ENCODE results near the gene PXDC1. TPM values are rescaled to one million over a fixed set of nuclear protein-coding genes. Genes with fewer than 3 reads are reported as not detected.
A peak's percentile ranks its signal among the peaks of the same experiment; 100 is the strongest.
"Not testable (repeated sequence)": the region's sequence is repeated elsewhere in the genome, so short reads cannot be mapped to it uniquely, and the experiment has no call there.

Gene PXDC1
- total RNA-seq, 2 experiments from 2014 or later = 3.9 to 4.8 TPM

DNA sequence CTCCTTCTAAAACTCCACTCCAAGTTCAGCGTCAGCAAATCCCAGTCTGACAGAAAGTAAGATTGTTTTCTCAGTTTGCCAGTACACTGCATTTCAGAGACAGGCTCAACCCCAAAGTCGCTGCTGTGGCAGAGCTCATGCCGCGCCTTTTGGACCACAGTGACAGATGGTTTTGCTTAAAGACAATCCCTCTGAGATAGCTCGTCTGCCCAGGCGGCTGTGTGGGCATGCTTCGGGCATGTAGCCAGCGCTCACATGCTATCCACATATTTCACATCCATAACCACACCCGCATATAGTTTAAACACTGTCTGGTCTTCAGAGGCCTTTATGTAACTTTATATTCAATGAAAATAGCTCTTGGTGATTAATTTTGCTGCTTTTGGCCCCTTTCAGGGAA, 14.7 kb upstream of the PXDC1 start:
- no peak overlapping the region for H3K4me3 Mint-ChIP-seq
- peaks cover 21% of the 10 kb centered on the region for H3K27me3 Mint-ChIP-seq
- peaks cover 8% of the 10 kb centered on the region for H3K4me1 Mint-ChIP-seq (ENCODE audit: low read depth)
- no peak overlapping the region for H3K27ac Mint-ChIP-seq
- CTCF ChIA-PET = interaction anchor here (1.1 kb wide), 2 partner anchors 31 to 34 kb away, joined by 3 read pairs; no protein-coding TSS in a partner anchor
- H3K9me3 Mint-ChIP-seq = no peaks in the 10 kb centered on the region
- intact Hi-C loops (cut with micrococcal nuclease) = no loop called here
- no peaks in the 10 kb centered on the region for H3K36me3 Mint-ChIP-seq
- POLR2A ChIA-PET = no interaction called here
- no peak for DNase-seq

DNA sequence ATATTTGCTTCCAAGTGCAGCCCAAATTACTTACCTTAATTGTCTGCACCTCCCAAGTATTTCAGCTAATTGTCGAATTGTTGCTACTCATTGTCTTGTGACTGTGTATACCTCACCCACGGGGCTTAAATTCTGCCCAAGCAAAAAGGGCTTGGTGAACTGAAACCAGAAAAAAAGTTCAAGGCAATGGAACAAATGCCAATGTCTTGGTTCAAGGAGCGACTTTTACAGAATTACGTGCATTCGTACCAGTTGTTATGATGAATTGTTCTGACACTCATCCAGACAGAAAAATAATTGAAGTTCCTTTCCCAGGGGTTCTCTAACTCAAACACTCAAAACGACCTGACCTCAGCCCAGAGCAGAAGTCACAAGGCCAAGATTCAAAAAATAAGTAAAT, 13.9 kb upstream of the PXDC1 start:
- Mint-ChIP-seq H3K36me3 (no peaks in the 10 kb centered on the region), H3K27me3 (peaks cover 13% of the 10 kb centered on the region), H3K4me1 (ENCODE audit: low read depth) (peaks cover 8% of the 10 kb centered on the region), H3K27ac (no peak overlapping the region), H3K9me3 (no peaks in the 10 kb centered on the region), H3K4me3 (no peak overlapping the region)
- no peak for DNase-seq
- POLR2A ChIA-PET = no interaction called here
- CTCF ChIA-PET = interaction anchor here (1.1 kb wide), 1 partner anchor 33 kb away, joined by 3 read pairs; no protein-coding TSS in a partner anchor
- intact Hi-C loops (cut with micrococcal nuclease) = no loop called here

DNA sequence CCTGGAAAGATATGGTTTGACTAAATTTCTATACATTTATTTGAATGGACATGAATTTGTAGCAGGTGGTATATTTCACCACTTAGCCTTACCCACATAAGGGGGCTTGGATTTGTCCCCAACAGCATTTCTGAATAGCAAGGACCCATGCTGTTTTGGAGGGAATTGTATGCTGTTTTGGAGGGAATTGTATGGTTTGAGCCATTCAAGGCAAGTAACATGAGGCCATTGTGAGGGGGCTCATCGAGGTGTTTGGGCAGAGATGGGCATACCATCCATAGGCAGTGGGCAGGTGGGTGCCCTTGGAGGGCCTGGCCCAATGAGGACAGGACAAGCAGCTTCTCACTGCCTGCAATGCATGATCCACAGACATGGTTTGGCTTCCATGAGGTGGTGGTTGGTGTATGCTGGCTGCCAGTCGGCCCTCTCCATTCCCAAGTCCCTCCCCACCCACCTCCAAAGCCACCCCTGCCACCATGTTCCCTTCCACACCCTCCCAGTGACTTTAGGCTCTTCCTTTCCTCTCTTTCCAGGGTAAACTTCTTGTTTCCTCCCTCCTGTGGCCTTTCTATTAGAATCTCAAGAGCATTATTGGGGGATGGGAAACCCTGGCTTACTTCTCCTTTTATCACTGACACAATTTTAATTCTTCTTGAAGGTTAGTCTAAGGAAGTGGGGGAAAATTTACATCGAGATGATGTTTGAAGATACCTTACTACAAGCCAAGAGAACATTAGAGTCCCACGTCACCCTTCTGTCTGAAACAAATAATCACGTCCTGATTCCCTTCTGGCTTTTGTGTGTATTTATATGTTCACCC, 13.2 kb upstream of the PXDC1 start:
- intact Hi-C loops (cut with micrococcal nuclease) = no loop called here
- CTCF ChIA-PET = no interaction called here
- no peaks in the 10 kb centered on the region for H3K36me3 Mint-ChIP-seq
- peaks cover 10% of the 10 kb centered on the region for H3K27me3 Mint-ChIP-seq
- H3K4me3 Mint-ChIP-seq = no peak overlapping the region
- H3K4me1 Mint-ChIP-seq (ENCODE audit: low read depth) = peaks cover 3% of the 10 kb centered on the region
- H3K9me3 Mint-ChIP-seq = no peaks in the 10 kb centered on the region
- no peak overlapping the region for H3K27ac Mint-ChIP-seq
- POLR2A ChIA-PET = no interaction called here
- no peak for DNase-seq

DNA sequence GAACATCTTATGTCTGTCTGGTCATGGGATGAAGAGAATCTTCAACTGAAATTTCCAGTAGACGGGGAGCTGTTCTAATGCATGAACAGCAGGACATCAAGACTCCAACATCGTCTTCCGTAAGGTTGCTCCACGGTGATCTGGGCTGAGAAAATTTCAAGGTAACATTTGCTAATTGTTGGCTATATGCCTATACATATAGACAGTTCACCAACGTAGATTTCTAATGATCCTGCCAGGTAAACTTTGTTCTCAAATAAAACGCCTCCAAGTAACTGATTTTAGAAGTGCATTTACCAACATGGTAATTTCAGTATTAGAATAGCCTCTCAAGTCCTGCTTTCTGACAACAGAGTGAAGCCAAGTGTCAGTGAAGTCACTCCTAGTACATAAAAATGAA, 11.3 kb upstream of the PXDC1 start:
- peaks cover 4% of the 10 kb centered on the region for H3K27me3 Mint-ChIP-seq
- intact Hi-C loops (cut with micrococcal nuclease) = no loop called here
- DNase-seq = no peak
- POLR2A ChIA-PET = no interaction called here
- no peaks in the 10 kb centered on the region for H3K36me3 Mint-ChIP-seq
- no peaks in the 10 kb centered on the region for H3K4me1 Mint-ChIP-seq (ENCODE audit: low read depth)
- no peaks in the 10 kb centered on the region for H3K9me3 Mint-ChIP-seq
- CTCF ChIA-PET = no interaction called here
- H3K27ac Mint-ChIP-seq = no peak overlapping the region
- no peak overlapping the region for H3K4me3 Mint-ChIP-seq

DNA sequence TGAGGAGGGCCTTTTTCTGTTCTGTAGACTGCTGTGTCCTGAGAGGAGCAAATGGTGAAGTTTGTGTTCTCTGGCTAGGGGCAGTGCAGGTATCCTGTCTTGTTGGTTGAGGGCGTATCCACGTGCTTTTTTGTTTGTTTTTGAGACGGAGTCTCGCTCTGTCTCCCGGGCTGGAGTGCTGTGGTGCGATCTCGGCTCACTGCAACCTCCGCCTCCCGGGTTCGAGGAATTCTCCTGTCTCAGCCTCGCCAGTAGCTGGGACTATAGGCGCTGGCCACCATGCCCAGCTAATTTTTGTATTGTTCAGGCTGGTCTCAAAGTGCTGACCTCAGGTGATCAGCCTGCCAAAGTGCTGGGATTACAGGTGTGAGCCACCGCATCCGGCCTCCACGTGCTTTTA, 10.8 kb upstream of the PXDC1 start:
- intact Hi-C loops (cut with micrococcal nuclease) = no loop called here
- H3K36me3 Mint-ChIP-seq = no peaks in the 10 kb centered on the region
- H3K4me3 Mint-ChIP-seq = no peak overlapping the region
- ChIA-PET POLR2A (no interaction called here), CTCF (no interaction called here)
- peak overlapping the region; percentile 39 for H3K27ac Mint-ChIP-seq
- no peaks in the 10 kb centered on the region for H3K9me3 Mint-ChIP-seq
- H3K4me1 Mint-ChIP-seq (ENCODE audit: low read depth) = no peaks in the 10 kb centered on the region
- H3K27me3 Mint-ChIP-seq = peaks cover 4% of the 10 kb centered on the region
- DNase-seq = no peak

DNA sequence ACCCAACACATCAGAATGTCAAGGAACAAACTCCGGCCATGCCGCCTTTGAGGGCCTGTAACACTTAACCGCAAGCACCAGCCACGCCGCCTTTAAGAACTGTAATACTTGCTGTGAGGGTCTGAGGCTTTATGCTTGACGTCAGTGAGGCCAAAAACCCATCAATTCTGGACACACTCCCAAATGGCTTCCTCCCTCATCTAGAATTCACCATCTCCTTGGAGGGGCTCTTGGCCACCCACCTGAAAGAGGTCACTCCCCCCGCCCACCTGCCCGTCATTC, 10.4 kb upstream of the PXDC1 start:
- intact Hi-C loops (cut with micrococcal nuclease) = no loop called here
- Mint-ChIP-seq H3K27ac (no peak overlapping the region), H3K36me3 (no peaks in the 10 kb centered on the region), H3K4me3 (no peak overlapping the region), H3K4me1 (ENCODE audit: low read depth) (no peaks in the 10 kb centered on the region), H3K27me3 (peaks cover 4% of the 10 kb centered on the region), H3K9me3 (no peaks in the 10 kb centered on the region)
- POLR2A ChIA-PET = no interaction called here
- CTCF ChIA-PET = no interaction called here
- no peak for DNase-seq

DNA sequence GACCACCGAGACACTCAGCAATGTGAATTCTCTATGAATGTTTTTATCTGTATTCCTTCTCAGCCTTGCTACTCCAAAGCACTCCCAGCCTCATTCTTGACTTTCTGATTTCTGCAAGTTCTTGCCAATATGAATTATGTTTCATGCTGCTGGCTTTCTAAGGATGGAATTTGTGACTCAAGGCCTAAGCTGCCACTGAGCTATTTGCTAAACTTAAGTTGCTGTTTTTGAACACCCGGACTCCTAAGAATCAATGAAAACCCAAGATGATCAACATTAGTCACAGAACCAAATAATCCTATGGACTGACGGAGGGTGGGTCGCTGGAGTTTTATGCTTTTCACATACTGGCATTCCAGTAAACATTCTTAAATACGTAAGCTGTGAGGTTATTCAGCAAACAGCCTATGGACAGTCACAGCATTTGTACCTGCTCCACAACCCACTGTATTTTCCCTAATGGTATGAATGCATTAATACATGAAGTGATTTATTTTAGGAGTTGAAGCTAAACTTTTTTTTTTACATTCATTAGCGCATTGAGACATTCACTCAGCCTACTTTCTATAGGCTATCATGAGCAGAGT, 8.2 kb upstream of the PXDC1 start:
- no peaks in the 10 kb centered on the region for H3K9me3 Mint-ChIP-seq
- peaks cover 2% of the 10 kb centered on the region for H3K27me3 Mint-ChIP-seq
- H3K4me3 Mint-ChIP-seq = no peak overlapping the region
- DNase-seq = no peak
- no peaks in the 10 kb centered on the region for H3K4me1 Mint-ChIP-seq (ENCODE audit: low read depth)
- ChIA-PET POLR2A (no interaction called here), CTCF (no interaction called here)
- intact Hi-C loops (cut with micrococcal nuclease) = no loop called here
- no peak overlapping the region for H3K27ac Mint-ChIP-seq
- no peaks in the 10 kb centered on the region for H3K36me3 Mint-ChIP-seq

DNA sequence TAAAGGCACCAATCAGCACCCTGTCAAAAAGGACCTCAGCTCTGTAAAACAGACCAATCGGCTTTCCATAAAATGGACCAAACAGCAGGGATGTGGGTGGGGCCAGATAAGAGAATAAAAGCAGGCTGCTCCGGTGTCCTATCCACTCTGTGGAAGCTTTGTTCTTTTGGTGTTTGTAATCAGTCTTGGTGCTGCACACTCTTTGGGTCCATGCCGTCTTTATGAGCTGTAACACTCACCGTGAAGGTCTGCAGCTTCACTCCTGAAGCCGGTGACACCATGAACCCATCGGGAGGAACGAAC, 7.3 kb upstream of the PXDC1 start:
- Mint-ChIP-seq H3K27me3 (peaks cover 5% of the 10 kb centered on the region), H3K4me3 (no peak overlapping the region), H3K9me3 (no peaks in the 10 kb centered on the region), H3K4me1 (ENCODE audit: low read depth) (no peaks in the 10 kb centered on the region), H3K27ac (no peak overlapping the region), H3K36me3 (no peaks in the 10 kb centered on the region)
- DNase-seq = no peak
- intact Hi-C loops (cut with micrococcal nuclease) = no loop called here
- POLR2A ChIA-PET = no interaction called here
- CTCF ChIA-PET = interaction anchor here (0.8 to 1.6 kb wide), 2 partner anchors 10 to 16 kb away, joined by 3 to 6 read pairs; no protein-coding TSS in a partner anchor

DNA sequence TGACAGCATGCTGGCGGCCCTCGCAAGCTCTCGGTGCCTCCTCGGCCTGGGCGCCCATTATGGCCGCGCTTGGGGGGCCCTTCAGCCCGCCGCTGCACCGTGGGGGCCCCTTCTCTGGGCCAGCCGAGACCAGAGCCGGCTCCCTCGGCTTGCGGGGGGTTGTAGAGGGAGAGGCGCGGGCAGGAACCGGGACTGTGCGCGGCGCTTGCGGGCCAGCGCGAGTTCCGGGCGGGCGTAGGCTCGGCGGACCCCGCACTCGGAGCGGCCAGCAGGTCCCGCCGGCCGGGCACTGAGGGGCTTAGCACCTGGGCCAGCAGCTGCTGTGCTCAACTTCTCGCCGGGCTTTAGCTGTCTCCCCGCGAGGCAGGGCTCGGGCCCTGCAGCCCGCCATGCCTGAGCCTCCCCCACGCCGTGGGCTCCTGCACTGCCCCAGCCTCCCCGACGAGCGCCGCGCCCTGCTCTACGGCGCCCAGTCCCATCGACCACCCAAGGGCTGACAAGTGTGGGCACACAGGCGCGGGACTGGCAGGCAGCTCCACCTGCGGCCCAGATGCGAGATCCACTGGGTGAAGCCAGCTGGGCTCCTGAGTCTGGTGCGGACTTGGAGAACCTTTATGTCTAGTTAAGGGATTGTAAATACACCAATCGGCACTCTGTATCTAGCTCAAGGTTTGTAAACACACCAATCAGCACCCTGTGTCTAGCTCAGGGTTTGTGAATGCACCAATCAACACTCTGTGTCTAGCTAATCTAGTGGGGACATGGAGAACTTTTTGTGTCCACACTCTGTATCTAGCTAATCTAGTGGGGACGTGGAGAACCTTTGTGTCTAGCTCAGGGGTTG, 6.7 kb upstream of the PXDC1 start:
- POLR2A ChIA-PET; H3K4me3 Mint-ChIP-seq; intact Hi-C loops (cut with micrococcal nuclease); H3K4me1 Mint-ChIP-seq (ENCODE audit: low read depth); H3K27me3 Mint-ChIP-seq; H3K9me3 Mint-ChIP-seq; H3K36me3 Mint-ChIP-seq; DNase-seq; H3K27ac Mint-ChIP-seq: not testable (repeated sequence)
- CTCF ChIA-PET = interaction anchor here (0.8 to 1.6 kb wide), 2 partner anchors 11 to 15 kb away, joined by 3 to 6 read pairs; no protein-coding TSS in a partner anchor

DNA sequence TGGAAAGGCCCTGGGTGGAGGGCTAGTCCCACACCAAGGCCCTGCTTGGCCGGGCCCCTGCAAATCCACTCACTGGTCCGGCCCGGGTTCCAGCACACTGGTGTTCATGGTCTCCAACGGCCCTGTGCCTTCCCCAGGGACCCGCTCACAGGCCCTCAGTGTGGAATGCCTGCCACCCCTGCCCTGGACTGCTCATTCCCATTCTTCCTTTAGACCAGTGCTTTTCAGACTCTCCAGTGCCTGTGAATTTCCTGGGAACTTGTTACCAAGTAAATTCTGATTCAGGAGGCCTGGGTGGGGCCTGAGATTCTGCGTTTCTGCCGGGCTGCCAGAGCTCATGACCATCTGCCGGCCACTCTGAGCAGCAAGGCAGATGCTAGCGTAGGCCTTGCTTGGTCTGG, 5.7 kb upstream of the PXDC1 start:
- no peak overlapping the region for H3K27ac Mint-ChIP-seq
- H3K4me1 Mint-ChIP-seq (ENCODE audit: low read depth) = peaks cover 3% of the 10 kb centered on the region
- H3K36me3 Mint-ChIP-seq = no peaks in the 10 kb centered on the region
- POLR2A ChIA-PET = no interaction called here
- DNase-seq = no peak
- intact Hi-C loops (cut with micrococcal nuclease) = no loop called here
- CTCF ChIA-PET = interaction anchor here (1.6 kb wide), 1 partner anchor 12 kb away, joined by 6 read pairs; no protein-coding TSS in a partner anchor
- H3K4me3 Mint-ChIP-seq = no peak overlapping the region
- no peaks in the 10 kb centered on the region for H3K9me3 Mint-ChIP-seq
- peaks cover 19% of the 10 kb centered on the region for H3K27me3 Mint-ChIP-seq

DNA sequence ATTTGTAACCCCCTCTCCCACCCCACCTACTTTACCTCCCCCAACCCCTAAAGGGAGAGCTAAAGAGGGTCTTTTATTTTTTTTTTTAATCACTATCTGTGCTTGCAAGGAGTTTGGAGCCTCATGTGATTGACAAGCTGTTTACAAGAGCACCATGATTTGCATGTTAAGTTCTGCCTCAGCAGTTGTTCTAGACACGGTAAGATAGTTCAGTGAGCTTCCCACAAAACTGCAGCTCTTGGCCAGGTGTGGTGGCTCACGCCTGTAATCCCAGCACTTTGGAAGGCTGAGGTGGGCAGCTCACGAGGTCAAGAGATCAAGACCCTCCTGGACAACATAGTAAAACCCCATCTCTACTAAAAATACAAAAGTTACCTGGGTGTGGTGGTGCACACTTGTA, 5.0 kb upstream of the PXDC1 start:
- no peak for DNase-seq
- intact Hi-C loops (cut with micrococcal nuclease) = no loop called here
- Mint-ChIP-seq H3K9me3 (no peaks in the 10 kb centered on the region), H3K27me3 (peaks cover 20% of the 10 kb centered on the region), H3K4me1 (ENCODE audit: low read depth) (peaks cover 3% of the 10 kb centered on the region), H3K36me3 (no peaks in the 10 kb centered on the region), H3K27ac (no peak overlapping the region), H3K4me3 (no peak overlapping the region)
- ChIA-PET POLR2A (no interaction called here), CTCF (interaction anchor here (0.9 to 2.1 kb wide), 2 partner anchors 13 to 132 kb away, joined by 3 to 9 read pairs; no protein-coding TSS in a partner anchor)

DNA sequence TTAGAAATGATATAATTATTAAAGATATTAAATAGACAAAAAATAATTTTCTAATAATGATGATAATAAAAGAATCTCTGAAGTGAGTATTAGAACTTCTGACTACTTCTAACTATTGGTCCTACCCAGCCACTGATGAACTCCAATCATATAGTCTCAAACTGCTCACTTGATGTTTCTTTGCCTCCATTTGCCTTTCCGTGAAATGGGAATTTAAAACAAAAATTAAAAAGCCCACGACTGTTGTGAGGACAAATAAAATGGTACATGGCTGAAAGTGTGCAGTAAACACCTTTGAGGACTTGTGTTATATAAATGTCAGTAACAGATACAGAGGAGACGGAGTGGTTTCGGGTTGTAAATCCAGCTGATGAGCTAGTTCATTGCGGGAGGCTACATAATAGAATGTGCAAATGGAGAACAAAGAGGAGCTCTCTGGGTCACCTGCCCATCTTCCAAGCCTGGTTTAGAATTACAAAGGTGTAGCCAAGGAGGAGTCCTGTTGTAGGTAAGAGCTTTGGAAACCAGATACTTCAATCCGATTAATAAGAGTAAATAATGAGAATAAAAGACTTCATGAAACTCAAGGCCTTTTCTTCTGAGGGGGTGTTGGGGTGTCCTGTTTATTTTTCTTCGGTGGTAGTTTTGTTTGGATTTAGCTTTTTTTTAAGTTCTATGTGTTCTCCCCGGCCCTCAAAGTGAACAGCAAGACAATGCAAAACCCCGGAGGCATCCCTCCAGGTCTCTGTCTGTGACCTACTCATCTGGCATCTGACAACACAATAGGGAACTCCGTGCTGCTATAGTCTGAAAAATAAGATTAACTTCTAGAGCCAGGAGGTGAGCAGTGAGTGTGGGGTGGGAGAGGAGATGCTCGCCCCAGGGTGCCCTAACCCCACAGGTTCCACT, 4.4 kb upstream of the PXDC1 start:
- Mint-ChIP-seq H3K9me3 (no peaks in the 10 kb centered on the region), H3K27ac (no peak overlapping the region), H3K4me3 (no peak overlapping the region), H3K4me1 (ENCODE audit: low read depth) (peaks cover 3% of the 10 kb centered on the region), H3K27me3 (peaks cover 20% of the 10 kb centered on the region), H3K36me3 (no peaks in the 10 kb centered on the region)
- CTCF ChIA-PET = interaction anchor here (0.8 to 2.1 kb wide), 4 partner anchors 13 to 133 kb away, joined by 3 to 9 read pairs (median 4); no protein-coding TSS in a partner anchor
- POLR2A ChIA-PET = no interaction called here
- DNase-seq = no peak
- intact Hi-C loops (cut with micrococcal nuclease) = no loop called here
